Neural cell (in vitro differentiated cells): ENCODE results near the gene NRBF2. TPM values are rescaled to one million over a fixed set of nuclear protein-coding genes. Genes with fewer than 3 reads are reported as not detected.

ENCODE experiments used
- H2AFZ ChIP-seq: fragments of 200-600, 300-800 bp; sonication (generic), shearing (Covaris generic); 2 replicates; pipeline ENCODE4 v1.6.0; 2014; ENCODE audit warnings: low read depth, mild to moderate bottlenecking, antibody characterized with exemption, low read length, moderate library complexity
- H3F3A ChIP-seq: fragments of 200-600 bp; shearing (Covaris generic); 2 replicates; pipeline ENCODE4 v1.6.1; 2016; ENCODE audit warnings: mild to moderate bottlenecking, moderate library complexity, mixed read lengths, antibody characterized with exemption, low read length; ENCODE audit not compliant: insufficient read depth, poor library complexity, severe bottlenecking
- H3K27ac ChIP-seq: fragments of 200-600, 300-800 bp; sonication (generic), shearing (Covaris generic); 2 replicates; pipeline ENCODE4 v1.5.1; 2014; ENCODE audit warnings: mild to moderate bottlenecking, low read length, moderate library complexity
- H3K27me3 ChIP-seq: fragments of 300-800, 200-600 bp; sonication (generic), shearing (Covaris generic); 2 replicates; pipeline ENCODE4 v1.6.0; 2014; ENCODE audit warnings: mild to moderate bottlenecking, low read depth, low read length, moderate library complexity; ENCODE audit not compliant: insufficient read depth
- H3K36me3 ChIP-seq: fragments of 300-800, 200-600 bp; sonication (generic), shearing (Covaris generic); 2 replicates; pipeline ENCODE4 v1.5.1; 2014; ENCODE audit warnings: mild to moderate bottlenecking, antibody characterized with exemption, low read length, moderate library complexity; ENCODE audit not compliant: insufficient read depth
- H3K4me2 ChIP-seq: fragments of 300-800, 200-600 bp; sonication (generic), shearing (Covaris generic); 2 replicates; pipeline ENCODE4 v1.6.0; 2014; ENCODE audit warnings: mild to moderate bottlenecking, low read length
- H3K4me3 ChIP-seq: fragments of 300-800, 200-600 bp; sonication (generic), shearing (Covaris generic); 2 replicates; pipeline ENCODE4 v1.5.1; 2014; ENCODE audit warnings: mild to moderate bottlenecking, low read length, moderate library complexity
- H3K79me2 ChIP-seq: fragments of 200-600 bp; shearing (Covaris generic); replicated peaks from 2 replicates; pipeline ENCODE4 v1.6.0; 2014; ENCODE audit warnings: mild to moderate bottlenecking, low read length, moderate library complexity; ENCODE audit not compliant: insufficient read depth
- H3K9ac ChIP-seq: fragments of 300-800, 200-600 bp; sonication (generic), shearing (Covaris generic); 2 replicates; pipeline ENCODE4 v1.6.1; 2016; ENCODE audit warnings: mild to moderate bottlenecking, low read length, mixed read lengths
- H3K9me2 ChIP-seq: fragments of 200-600 bp; shearing (Covaris generic); 2 replicates; pipeline ENCODE4 v1.6.1; 2016; ENCODE audit warnings: mild to moderate bottlenecking, low read length, mixed read lengths; ENCODE audit not compliant: insufficient read depth
- H3K9me3 ChIP-seq: fragments of 200-600, 300-800 bp; sonication (generic), shearing (Covaris generic); 2 replicates; pipeline ENCODE4 v1.6.1; 2016; ENCODE audit warnings: mild to moderate bottlenecking, mixed run types, low read length, moderate library complexity, mixed read lengths
- H4K20me1 ChIP-seq: fragments of 200-600 bp; shearing (Covaris generic); 2 replicates; pipeline ENCODE4 v1.6.1; 2016; ENCODE audit warnings: mild to moderate bottlenecking, mixed run types; ENCODE audit not compliant: insufficient read depth
- EP300 ChIP-seq: fragments of 450-650 bp; conservative IDR thresholded peaks from 2 replicates; pipeline ENCODE4 v1.6.1; 2014; ENCODE audit warnings: antibody characterized with exemption, mild to moderate bottlenecking, moderate library complexity; ENCODE audit not compliant: poor library complexity, severe bottlenecking
- EZH2 ChIP-seq: fragments of 200-600, 300-800 bp; shearing (Covaris generic), sonication (generic); IDR thresholded peaks from 2 replicates; pipeline ENCODE4 v1.6.1; 2014; ENCODE audit warnings: antibody characterized with exemption, low read length, borderline replicate concordance, mild to moderate bottlenecking; ENCODE audit not compliant: insufficient read depth, poor library complexity, severe bottlenecking
- MXI1 ChIP-seq: fragments of 450-650 bp; conservative IDR thresholded peaks from 2 replicates; pipeline ENCODE4 v1.6.1; 2014; ENCODE audit warnings: antibody characterized with exemption, mild to moderate bottlenecking; ENCODE audit not compliant: poor library complexity, severe bottlenecking
- POLR2AphosphoS5 ChIP-seq: IDR thresholded peaks from 2 replicates; pipeline ENCODE4 v1.6.1; 2012
- RAD21 ChIP-seq: fragments of 450-650 bp; conservative IDR thresholded peaks from 2 replicates; pipeline ENCODE4 v1.6.1; 2014; ENCODE audit warnings: antibody characterized with exemption, mild to moderate bottlenecking, moderate library complexity
- SMC3 ChIP-seq: fragments of 450-650 bp; conservative IDR thresholded peaks from 2 replicates; pipeline ENCODE4 v1.6.1; 2014; ENCODE audit warnings: antibody characterized with exemption, mild to moderate bottlenecking, moderate library complexity; ENCODE audit not compliant: poor library complexity
- TAF1 ChIP-seq: IDR thresholded peaks from 2 replicates; pipeline ENCODE4 v1.6.1; 2012; ENCODE audit warnings: low read depth
- polyA plus RNA-seq: library from polyadenylated mRNA; depleted of rRNA; stranded (reverse); fragments of >200 nt; gene quantifications from 2 replicates; pipeline ENCODE4 v1.2.3, GENCODE V29; 2014
- TF ChIP-seq, protein P1 (sequence below): IDR thresholded peaks from 2 replicates; pipeline ENCODE4 v1.6.1; 2012; ENCODE audit warnings: borderline replicate concordance
- TF ChIP-seq, protein P2 (sequence below): fragments of 450-650 bp; IDR thresholded peaks from 2 replicates; pipeline ENCODE4 v1.5.1; 2014; ENCODE audit warnings: antibody characterized with exemption, mild to moderate bottlenecking, moderate library complexity; ENCODE audit not compliant: poor library complexity, severe bottlenecking

The NRBF2 gene
- polyA plus RNA-seq, 1 donor from 2014 or later: 32.7 TPM

DNA sequence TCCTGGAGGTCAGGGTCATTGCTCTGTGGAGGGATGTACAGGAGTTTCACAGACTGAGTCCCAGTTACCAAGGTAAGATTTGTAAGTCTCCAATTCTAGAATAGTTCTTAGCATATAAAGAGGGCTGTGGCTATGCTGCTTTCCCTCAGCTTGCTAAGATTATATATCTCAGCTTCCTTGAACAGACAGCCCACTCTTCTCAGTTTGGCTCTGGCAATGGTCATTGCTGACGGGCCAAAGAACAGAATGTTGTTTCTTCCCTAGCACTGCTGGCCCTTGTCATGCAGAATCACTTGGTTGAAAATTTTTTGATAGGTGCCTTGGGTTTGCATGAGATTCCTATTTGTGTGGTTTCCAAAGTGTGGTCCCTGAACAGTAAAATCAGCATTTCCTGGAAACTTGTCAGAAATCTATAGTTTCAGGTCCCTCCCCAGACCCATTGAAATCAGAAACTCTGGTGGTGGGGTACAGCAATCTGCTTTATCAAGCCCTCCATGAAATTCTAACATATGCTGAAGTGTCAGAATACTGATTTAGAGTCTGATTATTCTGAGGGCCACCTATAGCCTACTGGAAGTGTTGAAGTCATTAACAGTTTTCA lies 38.2 kb downstream of the NRBF2 start:
- no peaks in the 10 kb centered on the region for H3K9me2 ChIP-seq
- no peaks in the 10 kb centered on the region for H3K9me3 ChIP-seq
- no peak overlapping the region for H2AFZ ChIP-seq
- H3K27me3 ChIP-seq: no peaks in the 10 kb centered on the region
- H4K20me1 ChIP-seq: no peaks in the 10 kb centered on the region
- H3K9ac ChIP-seq: no peak overlapping the region
- no peaks in the 10 kb centered on the region for H3K79me2 ChIP-seq
- no peak overlapping the region for H3K4me3 ChIP-seq
- TF ChIP-seq POLR2AphosphoS5: no peak
- TF ChIP-seq, protein P1, sequence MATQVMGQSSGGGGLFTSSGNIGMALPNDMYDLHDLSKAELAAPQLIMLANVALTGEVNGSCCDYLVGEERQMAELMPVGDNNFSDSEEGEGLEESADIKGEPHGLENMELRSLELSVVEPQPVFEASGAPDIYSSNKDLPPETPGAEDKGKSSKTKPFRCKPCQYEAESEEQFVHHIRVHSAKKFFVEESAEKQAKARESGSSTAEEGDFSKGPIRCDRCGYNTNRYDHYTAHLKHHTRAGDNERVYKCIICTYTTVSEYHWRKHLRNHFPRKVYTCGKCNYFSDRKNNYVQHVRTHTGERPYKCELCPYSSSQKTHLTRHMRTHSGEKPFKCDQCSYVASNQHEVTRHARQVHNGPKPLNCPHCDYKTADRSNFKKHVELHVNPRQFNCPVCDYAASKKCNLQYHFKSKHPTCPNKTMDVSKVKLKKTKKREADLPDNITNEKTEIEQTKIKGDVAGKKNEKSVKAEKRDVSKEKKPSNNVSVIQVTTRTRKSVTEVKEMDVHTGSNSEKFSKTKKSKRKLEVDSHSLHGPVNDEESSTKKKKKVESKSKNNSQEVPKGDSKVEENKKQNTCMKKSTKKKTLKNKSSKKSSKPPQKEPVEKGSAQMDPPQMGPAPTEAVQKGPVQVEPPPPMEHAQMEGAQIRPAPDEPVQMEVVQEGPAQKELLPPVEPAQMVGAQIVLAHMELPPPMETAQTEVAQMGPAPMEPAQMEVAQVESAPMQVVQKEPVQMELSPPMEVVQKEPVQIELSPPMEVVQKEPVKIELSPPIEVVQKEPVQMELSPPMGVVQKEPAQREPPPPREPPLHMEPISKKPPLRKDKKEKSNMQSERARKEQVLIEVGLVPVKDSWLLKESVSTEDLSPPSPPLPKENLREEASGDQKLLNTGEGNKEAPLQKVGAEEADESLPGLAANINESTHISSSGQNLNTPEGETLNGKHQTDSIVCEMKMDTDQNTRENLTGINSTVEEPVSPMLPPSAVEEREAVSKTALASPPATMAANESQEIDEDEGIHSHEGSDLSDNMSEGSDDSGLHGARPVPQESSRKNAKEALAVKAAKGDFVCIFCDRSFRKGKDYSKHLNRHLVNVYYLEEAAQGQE: no peak
- no peak for TF ChIP-seq MXI1
- no peak for TF ChIP-seq EZH2
- peaks cover 5% of the 10 kb centered on the region for H3K36me3 ChIP-seq
- no peak overlapping the region for H3K4me2 ChIP-seq
- H3K27ac ChIP-seq: no peak overlapping the region
- H3F3A ChIP-seq: no peaks in the 10 kb centered on the region

DNA sequence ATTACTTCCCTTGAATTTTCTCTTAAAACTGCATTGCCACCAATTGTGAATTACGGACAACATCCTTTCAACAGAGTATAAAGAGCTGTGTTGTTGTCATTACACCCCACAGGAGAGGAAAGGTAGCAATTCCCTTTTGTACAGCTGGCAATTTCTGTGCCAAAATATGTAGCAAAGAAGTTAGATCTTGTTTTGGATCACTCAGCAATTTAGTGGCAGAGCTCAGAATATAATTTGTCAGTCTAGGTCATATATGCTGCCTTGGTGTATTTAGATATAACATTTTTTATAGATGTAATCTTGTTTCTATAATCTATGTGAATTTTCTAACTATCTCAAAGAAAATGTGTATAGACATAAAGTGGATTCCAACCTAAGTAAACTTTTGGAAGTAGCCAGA lies 38.8 kb downstream of the NRBF2 start:
- no peaks in the 10 kb centered on the region for H3K79me2 ChIP-seq
- H4K20me1 ChIP-seq: no peaks in the 10 kb centered on the region
- H2AFZ ChIP-seq: no peak overlapping the region
- no peak overlapping the region for H3K4me3 ChIP-seq
- no peaks in the 10 kb centered on the region for H3K27me3 ChIP-seq
- no peak overlapping the region for H3K9ac ChIP-seq
- H3K9me3 ChIP-seq: no peaks in the 10 kb centered on the region
- H3F3A ChIP-seq: no peaks in the 10 kb centered on the region
- TF ChIP-seq POLR2AphosphoS5: no peak
- no peak for TF ChIP-seq RAD21
- no peak for TF ChIP-seq EP300
- TF ChIP-seq SMC3: no peak
- TF ChIP-seq, protein P1: no peak
- no peak for TF ChIP-seq TAF1
- TF ChIP-seq, protein P2, sequence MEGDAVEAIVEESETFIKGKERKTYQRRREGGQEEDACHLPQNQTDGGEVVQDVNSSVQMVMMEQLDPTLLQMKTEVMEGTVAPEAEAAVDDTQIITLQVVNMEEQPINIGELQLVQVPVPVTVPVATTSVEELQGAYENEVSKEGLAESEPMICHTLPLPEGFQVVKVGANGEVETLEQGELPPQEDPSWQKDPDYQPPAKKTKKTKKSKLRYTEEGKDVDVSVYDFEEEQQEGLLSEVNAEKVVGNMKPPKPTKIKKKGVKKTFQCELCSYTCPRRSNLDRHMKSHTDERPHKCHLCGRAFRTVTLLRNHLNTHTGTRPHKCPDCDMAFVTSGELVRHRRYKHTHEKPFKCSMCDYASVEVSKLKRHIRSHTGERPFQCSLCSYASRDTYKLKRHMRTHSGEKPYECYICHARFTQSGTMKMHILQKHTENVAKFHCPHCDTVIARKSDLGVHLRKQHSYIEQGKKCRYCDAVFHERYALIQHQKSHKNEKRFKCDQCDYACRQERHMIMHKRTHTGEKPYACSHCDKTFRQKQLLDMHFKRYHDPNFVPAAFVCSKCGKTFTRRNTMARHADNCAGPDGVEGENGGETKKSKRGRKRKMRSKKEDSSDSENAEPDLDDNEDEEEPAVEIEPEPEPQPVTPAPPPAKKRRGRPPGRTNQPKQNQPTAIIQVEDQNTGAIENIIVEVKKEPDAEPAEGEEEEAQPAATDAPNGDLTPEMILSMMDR: no peak
- TF ChIP-seq MXI1: no peak
- TF ChIP-seq EZH2: no peak
- no peak overlapping the region for H3K27ac ChIP-seq
- peaks cover 5% of the 10 kb centered on the region for H3K36me3 ChIP-seq
- no peak overlapping the region for H3K4me2 ChIP-seq
- H3K9me2 ChIP-seq: no peaks in the 10 kb centered on the region
